Ishikawa (cell line): ENCODE data around the gene IRX1.

Source experiments
- CEBPB ChIP-seq: IDR thresholded peaks from 2 replicates; pipeline ENCODE4 v1.6.1; 2012
- CREB1 ChIP-seq: IDR thresholded peaks from 2 replicates; pipeline ENCODE4 v1.6.1; 2012; ENCODE audit warnings: low read depth
- EGR1 ChIP-seq: IDR thresholded peaks from 2 replicates; pipeline ENCODE4 v1.6.1; 2012
- EP300 ChIP-seq: IDR thresholded peaks from 2 replicates; pipeline ENCODE4 v1.6.1; 2012; ENCODE audit warnings: borderline replicate concordance
- FOXM1 ChIP-seq: IDR thresholded peaks from 2 replicates; pipeline ENCODE4 v1.6.1; 2012; ENCODE audit warnings: low read depth, borderline replicate concordance
- NFIC ChIP-seq: IDR thresholded peaks from 2 replicates; pipeline ENCODE4 v1.6.1; 2012
- RAD21 ChIP-seq: IDR thresholded peaks from 2 replicates; pipeline ENCODE4 v1.6.1; 2012; ENCODE audit warnings: low read depth
- REST ChIP-seq: IDR thresholded peaks from 2 replicates; pipeline ENCODE4 v1.6.1; 2012; ENCODE audit warnings: low read depth, mild to moderate bottlenecking
- TAF1 ChIP-seq: IDR thresholded peaks from 2 replicates; pipeline ENCODE4 v1.6.1; 2012; ENCODE audit warnings: low read depth, mild to moderate bottlenecking
- TCF12 ChIP-seq: IDR thresholded peaks from 2 replicates; pipeline ENCODE4 v1.6.1; 2012; ENCODE audit warnings: low read depth
- TEAD4 ChIP-seq: IDR thresholded peaks from 2 replicates; pipeline ENCODE4 v1.6.1; 2012
- YY1 ChIP-seq: IDR thresholded peaks from 2 replicates; pipeline ENCODE4 v1.6.1; 2012; ENCODE audit warnings: low read depth
- ZBTB7A ChIP-seq: IDR thresholded peaks from 2 replicates; pipeline ENCODE4 v1.6.1; 2012; ENCODE audit warnings: low read depth
- TF ChIP-seq, protein P1 (sequence below): IDR thresholded peaks from 2 replicates; pipeline ENCODE4 v1.6.1; 2012
- TF ChIP-seq, protein P2 (sequence below): IDR thresholded peaks from 2 replicates; pipeline ENCODE4 v1.6.1; 2012

Gene IRX1

DNA sequence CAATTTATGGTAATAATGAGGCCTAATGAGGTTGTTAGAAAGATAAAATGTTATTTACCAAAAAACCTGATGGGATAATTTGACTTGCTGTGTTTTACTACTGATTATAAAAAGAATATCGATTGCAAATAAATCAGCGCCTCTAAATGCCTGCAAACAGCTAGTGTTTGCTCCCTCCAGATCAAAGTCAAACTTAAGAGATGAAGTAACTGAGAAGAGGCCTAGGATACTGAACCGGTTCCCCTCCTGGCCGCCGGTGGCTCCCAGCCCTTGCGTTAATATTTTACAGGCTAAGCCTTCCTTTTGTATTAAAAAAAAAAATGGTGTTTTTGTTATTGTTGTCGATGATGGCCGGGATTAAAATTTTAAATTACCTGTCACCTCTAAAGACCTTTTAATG lies 2.6 kb downstream of the IRX1 start:
- TF ChIP-seq CREB1 (no peak), YY1 (no peak), EP300 (no peak), CEBPB (no peak), TAF1 (no peak), REST (no peak), TCF12 (no peak), NFIC (no peak), FOXM1 (no peak), ZBTB7A (no peak), TEAD4 (no peak)
- TF ChIP-seq, protein P1, sequence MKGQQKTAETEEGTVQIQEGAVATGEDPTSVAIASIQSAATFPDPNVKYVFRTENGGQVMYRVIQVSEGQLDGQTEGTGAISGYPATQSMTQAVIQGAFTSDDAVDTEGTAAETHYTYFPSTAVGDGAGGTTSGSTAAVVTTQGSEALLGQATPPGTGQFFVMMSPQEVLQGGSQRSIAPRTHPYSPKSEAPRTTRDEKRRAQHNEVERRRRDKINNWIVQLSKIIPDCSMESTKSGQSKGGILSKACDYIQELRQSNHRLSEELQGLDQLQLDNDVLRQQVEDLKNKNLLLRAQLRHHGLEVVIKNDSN = no peak
- TF ChIP-seq, protein P2, sequence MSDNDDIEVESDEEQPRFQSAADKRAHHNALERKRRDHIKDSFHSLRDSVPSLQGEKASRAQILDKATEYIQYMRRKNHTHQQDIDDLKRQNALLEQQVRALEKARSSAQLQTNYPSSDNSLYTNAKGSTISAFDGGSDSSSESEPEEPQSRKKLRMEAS = no peak

- TF ChIP-seq TCF12 (no peak), EP300 (no peak), RAD21 (no peak), YY1 (no peak), TEAD4 (no peak), REST (no peak), TAF1 (no peak), ZBTB7A (no peak), CEBPB (no peak), CREB1 (no peak), EGR1 (no peak), NFIC (no peak)
- TF ChIP-seq, protein P1 = no peak
- TF ChIP-seq, protein P2 = no peak
Observed at GRCh38 chr5:3598769-3599211, 3.2 kb downstream of the IRX1 start.

GRCh38 chr5:3599226-3600105 lies 3.8 kb downstream of the IRX1 start:
- no peak for TF ChIP-seq REST
- TF ChIP-seq TCF12 = no peak
- TF ChIP-seq, protein P2 = no peak
- TF ChIP-seq EP300 = no peak
- TF ChIP-seq TAF1 = no peak
- no peak for TF ChIP-seq ZBTB7A
- TF ChIP-seq NFIC = no peak
- TF ChIP-seq FOXM1 = no peak
- TF ChIP-seq YY1 = no peak
- TF ChIP-seq CREB1 = no peak
- TF ChIP-seq EGR1 = no peak
- TF ChIP-seq RAD21 = no peak
- no peak for TF ChIP-seq CEBPB
- no peak for TF ChIP-seq TEAD4
- TF ChIP-seq, protein P1 = no peak
